ENCODE results near the gene PPAN.

GRCh38 chr19:10158071-10158470, 51.9 kb downstream of the PPAN start:
- TF ChIP-seq CTCF (IDR thresholded peaks at IDR 0.05; ENCODE audit: low read length) (no peak), EZH2 (IDR thresholded peaks at IDR 0.05; ENCODE audit: borderline replicate concordance, low read length) (no peak)

Data from OCI-LY1 (cell line).